SU-DHL-6 (cell line): Measurements from ENCODE around the gene CUTC.

Source experiments
- EZH2phosphoT487 ChIP-seq: fragments of 200-600 bp; sonication (generic), shearing (Covaris generic); conservative IDR thresholded peaks from 2 replicates; pipeline ENCODE4 v1.6.1; 2018; ENCODE audit warnings: mild to moderate bottlenecking, antibody characterized with exemption, low read length, moderate library complexity, mixed read lengths
- TF ChIP-seq, protein P1 (sequence below): fragments of 200-600 bp; sonication (generic); IDR thresholded peaks from one replicate; pipeline ENCODE4 v1.5.1; 2017; ENCODE audit warnings: antibody characterized with exemption, mild to moderate bottlenecking, low read length, moderate library complexity; ENCODE audit not compliant: insufficient read depth, poor library complexity, severe bottlenecking

GRCh38 chr10:99791831-99792230 is 59.8 kb downstream of the CUTC start:
- TF ChIP-seq, protein P1, sequence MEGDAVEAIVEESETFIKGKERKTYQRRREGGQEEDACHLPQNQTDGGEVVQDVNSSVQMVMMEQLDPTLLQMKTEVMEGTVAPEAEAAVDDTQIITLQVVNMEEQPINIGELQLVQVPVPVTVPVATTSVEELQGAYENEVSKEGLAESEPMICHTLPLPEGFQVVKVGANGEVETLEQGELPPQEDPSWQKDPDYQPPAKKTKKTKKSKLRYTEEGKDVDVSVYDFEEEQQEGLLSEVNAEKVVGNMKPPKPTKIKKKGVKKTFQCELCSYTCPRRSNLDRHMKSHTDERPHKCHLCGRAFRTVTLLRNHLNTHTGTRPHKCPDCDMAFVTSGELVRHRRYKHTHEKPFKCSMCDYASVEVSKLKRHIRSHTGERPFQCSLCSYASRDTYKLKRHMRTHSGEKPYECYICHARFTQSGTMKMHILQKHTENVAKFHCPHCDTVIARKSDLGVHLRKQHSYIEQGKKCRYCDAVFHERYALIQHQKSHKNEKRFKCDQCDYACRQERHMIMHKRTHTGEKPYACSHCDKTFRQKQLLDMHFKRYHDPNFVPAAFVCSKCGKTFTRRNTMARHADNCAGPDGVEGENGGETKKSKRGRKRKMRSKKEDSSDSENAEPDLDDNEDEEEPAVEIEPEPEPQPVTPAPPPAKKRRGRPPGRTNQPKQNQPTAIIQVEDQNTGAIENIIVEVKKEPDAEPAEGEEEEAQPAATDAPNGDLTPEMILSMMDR: no peak
- no peak for TF ChIP-seq EZH2phosphoT487
